ENCODE results near the gene BBS5.

GRCh38 chr2:169452080-169452479 is 27.2 kb upstream of the BBS5 start:
- TF ChIP-seq CREB1 (IDR thresholded peaks at IDR 0.05; ENCODE audit: low read depth) (no peak), TCF12 (IDR thresholded peaks at IDR 0.05; ENCODE audit: low read depth) (no peak), YY1 (IDR thresholded peaks at IDR 0.05; ENCODE audit: low read depth) (no peak), EP300 (IDR thresholded peaks at IDR 0.05; ENCODE audit: borderline replicate concordance) (no peak), FOXM1 (IDR thresholded peaks at IDR 0.05; ENCODE audit: borderline replicate concordance, low read depth) (no peak), USF1 (IDR thresholded peaks at IDR 0.05) (no peak), MAX (IDR thresholded peaks at IDR 0.05) (no peak), TAF1 (IDR thresholded peaks at IDR 0.05; ENCODE audit: low read depth) (no peak), REST (IDR thresholded peaks at IDR 0.05; ENCODE audit: low read depth) (no peak), RAD21 (IDR thresholded peaks at IDR 0.05; ENCODE audit: low read depth) (peak; percentile 69), CEBPB (IDR thresholded peaks at IDR 0.05) (no peak), TEAD4 (IDR thresholded peaks at IDR 0.05) (no peak), ZBTB7A (IDR thresholded peaks at IDR 0.05; ENCODE audit: low read depth) (no peak), NFIC (IDR thresholded peaks at IDR 0.05) (no peak)

Measured in Ishikawa (cell line).